Frontal cortex (tissue), 4 donors: Measurements from ENCODE around the gene ERG. TPM values are rescaled to one million over a fixed set of nuclear protein-coding genes. Genes with fewer than 3 reads are reported as not detected.
A peak's percentile ranks its signal among the peaks of the same experiment; 100 is the strongest.

Experiments
- DNase-seq, 2 donors: peaks; one replicate each; pipeline ENCODE4 v3.0.0; 2012; ENCODE audit warnings: low spot score in 2 of 2
- FAIRE-seq: peaks from 2 replicates; lab custom pipeline; 2012; peaks lifted over from hg19 to GRCh38; lab: Jason Lieb, UNC
- total RNA-seq: library from RNA; depleted of rRNA; stranded (reverse); fragments of >200 nt; gene quantifications from one replicate; pipeline ENCODE4 v1.2.3, GENCODE V29; 2014
- donor health status: control.
- donor health status: control.
- donor health status: control.

The ERG gene
- 0.82 TPM for total RNA-seq

DNA sequence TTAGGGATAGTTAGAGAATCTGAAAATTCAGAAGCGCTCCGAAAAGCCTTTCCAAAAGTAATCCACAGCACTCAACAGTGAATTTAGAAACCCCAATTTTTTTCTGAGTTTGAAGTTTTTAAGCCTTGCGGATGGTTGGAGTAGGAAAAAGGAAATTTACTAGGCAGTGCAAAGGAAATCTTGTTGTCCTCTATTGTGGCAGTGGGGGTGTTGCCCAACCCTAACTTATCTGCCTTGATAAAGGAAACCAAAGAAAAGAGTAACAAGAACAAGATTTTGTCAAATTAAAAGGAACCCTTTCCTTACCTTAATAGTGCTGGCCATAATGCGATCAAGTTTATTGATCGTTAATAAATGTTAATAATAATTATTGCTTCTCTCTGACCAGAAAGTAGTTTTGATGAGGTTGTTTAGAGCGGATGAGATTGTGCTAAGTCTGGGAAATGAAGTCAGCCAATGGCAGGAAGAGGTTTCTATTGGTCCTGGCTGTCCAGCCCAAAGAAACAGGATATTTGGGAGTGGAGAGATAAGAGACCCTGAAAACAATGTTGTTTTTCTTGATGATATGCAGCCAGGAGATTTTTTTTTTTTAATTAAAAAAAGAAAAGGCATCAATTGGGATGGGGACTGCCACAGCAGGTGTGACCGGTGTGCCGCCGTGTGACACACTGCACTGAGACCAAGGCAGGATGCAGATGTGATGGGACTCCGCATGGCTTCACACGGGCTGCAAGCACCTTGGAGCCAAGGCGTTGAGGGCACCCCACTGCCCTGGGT lies at the start of gene ERG:
ERG (minus strand) TSS at position 421 of the 777 bp plus-strand sequence; CDS start at position 324, 97 bp downstream.
- no peak for FAIRE-seq
- DNase-seq, result no peak

DNA sequence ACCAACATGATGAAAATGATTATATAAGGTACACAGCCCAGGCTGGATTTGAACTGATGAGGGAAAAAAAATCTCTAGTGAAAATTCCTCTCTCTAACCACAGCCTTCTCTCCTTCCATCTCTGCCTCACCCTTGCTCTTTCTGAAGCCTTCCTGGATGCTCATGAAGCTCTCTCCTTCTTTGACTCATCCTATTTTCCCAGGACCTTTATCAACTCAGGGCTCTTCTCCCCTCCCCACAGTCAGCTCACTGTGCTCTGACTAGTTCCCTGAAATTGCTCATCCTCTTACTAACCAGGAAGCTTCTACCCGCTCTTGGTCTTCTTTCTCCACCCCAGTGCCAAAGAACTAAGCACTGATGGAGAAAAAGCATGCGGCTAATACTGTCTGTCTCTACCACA lies 46.4 kb upstream of the ERG start:
- no peak for FAIRE-seq

DNA sequence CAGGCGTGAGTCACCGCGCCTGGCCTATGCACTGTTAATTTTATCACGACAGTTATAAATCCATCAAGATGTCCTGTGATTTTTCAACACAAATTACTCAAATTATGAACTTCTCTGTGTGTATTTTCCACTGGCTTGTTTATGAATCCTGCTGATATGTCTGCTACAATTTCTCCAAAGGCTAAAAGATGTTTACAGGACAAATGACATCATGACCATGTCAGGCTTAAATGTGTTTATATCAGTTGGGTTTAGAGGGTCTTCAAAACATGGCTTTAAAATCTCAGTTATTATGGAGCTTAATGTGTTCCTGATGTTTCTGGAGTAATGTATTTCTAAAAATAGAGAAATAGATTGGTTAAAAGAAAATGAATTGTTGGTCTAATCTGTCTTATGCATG lies 44.0 kb upstream of the ERG start:
- no peak for DNase-seq
- no peak for FAIRE-seq

More for the DNA sequence above, 46.4 kb upstream of the ERG start:
- no peak for DNase-seq

- DNase-seq (no peak), FAIRE-seq (no peak)
These were observed 40.1 kb upstream of the ERG start for GRCh38 chr21:38538353-38538752.

DNA sequence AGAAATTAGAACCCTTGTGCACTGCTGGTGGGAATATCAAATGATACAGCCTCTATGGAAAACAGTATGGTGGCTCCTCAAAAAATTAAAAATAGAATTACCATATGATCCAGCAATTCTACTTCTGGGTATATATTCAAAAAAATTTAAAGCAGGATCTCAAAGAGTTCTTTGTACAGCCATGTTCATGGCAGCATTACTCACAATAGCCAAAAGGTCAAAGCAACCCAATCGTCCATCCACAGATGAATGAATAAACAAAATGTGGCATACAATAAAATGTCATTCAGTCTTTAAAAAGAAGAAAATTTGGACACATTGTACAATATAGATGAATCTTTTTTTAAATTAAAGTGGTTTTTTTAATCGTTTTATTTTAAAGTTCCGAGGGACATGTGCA lies 36.3 kb upstream of the ERG start:
- DNase-seq (no peak), FAIRE-seq (no peak)

DNA sequence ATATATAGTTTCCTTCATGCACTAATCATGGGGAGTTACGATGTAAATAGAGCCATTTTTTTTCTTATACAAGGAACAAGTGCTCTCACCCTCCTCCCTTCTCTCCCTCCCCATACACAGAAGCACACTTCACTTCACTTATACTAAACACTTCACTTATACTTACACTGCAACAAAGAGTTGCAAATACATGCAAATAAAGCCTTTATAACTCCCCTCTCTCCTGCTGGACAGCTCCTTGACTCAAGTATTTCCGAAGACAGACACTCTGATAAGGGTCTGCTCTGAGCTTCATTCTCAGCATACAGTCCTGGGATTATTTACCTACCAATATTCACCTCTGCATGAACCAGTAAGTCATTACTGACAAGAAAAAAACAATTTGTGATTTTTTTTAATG lies 35.6 kb upstream of the ERG start:
- DNase-seq, result no peak
- FAIRE-seq, result no peak

GRCh38 chr21:38531591-38531990 lies 33.3 kb upstream of the ERG start:
- FAIRE-seq, result no peak
- no peak for DNase-seq

DNA sequence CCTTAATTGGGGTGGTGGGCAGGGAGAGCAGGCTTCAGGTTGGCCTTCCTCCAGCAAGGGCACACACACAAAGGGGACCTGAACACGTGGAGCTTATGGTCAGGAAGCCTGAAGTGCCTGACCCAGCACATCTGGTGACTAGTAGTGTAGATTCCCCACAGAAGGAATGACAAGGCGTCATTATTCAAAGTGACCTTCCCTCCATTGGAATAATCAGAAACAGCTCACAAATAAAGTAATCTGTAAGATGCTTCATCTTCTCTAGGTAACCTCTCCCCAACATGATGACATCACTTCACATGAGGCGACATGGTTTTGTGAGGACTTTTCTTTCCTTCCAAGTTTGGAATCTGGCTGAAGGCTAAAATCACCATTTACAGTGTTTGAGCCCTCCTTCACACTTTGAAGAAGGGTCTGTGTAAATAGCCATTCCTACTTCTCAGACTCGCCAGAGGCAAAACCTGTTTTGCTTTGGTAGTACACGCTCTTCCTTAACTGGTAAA lies 32.8 kb upstream of the ERG start:
- DNase-seq (no peak), FAIRE-seq (no peak)

DNA sequence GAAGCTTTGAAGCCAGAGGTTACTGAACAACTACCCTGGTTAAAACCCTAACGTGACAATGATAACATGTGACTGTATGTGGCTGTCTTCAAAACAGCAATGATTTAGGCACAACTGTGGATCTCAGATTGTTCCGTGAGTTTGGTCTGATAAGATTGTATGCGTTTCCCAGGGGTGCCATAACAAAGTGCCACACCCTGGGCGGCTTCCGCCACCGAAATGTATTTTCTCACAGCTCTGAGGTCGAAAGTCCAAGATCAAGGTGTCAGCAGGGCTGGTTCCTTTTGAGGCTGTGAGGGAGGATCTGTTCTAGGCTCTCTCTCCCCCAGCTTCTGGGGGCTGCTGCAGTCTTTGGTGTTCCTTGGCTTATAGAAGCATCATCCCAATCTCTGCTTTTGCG lies 29.5 kb upstream of the ERG start:
- no peak for FAIRE-seq
- no peak for DNase-seq

GRCh38 chr21:38525454-38525853 lies 27.2 kb upstream of the ERG start:
- DNase-seq (no peak), FAIRE-seq (no peak)

DNA sequence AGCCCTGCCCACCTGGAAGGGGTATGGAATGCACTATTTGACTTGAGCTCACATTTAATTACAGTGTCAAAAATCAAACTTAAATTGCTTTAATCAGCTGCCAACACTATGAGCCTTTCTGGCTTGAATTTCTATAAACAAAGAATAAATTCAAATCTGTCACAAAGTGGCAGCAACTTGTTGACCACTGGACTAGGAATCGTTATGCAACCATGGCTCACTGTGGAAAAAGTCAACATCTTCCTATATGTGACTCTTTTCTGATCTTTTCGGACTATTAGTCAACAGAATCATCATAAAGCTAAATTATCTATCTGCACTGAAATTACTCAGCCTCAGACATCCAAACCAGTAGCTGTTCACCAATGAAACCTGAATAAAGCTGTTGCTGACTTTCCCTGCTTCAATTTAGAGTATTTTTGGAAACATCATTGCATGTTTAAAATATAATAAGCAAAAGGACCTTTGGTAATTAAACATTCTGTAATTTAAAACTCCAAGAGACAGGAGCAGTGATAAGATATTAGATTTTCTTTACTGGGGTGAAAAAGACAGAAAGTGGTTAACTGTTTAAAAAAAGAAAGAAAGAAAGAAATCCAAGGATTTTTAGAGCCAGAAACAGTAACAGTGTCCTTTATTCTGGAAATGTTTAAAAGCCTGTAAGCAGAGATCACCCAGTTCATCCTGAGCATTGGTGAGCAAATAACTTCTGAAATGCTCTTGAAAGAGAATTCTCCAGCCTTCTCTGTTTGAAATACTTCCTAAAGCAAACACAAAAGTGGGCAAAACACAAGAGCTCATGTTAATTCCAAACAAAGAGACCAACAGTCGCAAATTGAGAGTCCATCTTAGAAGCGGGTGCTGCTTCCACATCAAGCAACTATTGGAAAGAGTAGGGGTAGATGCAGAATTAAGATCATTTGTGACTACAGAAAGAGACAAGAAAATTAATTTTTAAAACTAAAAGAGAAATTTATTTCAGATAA lies 26.2 kb upstream of the ERG start:
- FAIRE-seq (no peak), DNase-seq (no peak)

- DNase-seq (no peak), FAIRE-seq (no peak)
These were observed 22.2 kb upstream of the ERG start for GRCh38 chr21:38520511-38520910.

DNA sequence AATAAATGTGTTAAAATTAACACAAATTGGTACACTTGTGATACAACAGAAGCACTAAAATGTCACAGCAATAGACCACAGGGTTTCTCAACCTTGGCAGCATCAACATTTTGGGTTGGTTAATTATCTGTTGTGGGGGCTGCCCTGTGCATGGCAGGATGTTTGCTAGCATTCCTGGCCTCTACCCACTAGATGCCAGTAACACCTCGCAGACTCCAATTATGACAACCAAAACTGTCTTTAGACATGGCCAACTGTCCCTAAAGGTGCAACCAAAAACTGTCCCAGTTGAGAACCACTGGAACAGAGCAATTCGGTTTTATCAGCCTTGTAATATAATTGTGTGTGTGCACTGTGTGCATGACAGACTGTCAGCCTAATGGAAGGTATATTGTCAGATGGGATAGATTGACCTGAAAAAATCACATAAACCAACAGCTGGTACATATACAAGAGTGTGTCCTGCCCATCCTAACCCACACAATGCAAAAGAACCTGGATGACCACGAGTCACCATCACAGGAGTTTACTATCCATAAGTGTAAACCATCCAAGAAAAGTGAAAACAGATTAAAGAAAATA lies 13.5 kb upstream of the ERG start:
- DNase-seq (no peak), FAIRE-seq (no peak)

GRCh38 chr21:38511198-38511597 lies 12.9 kb upstream of the ERG start:
- DNase-seq (no peak), FAIRE-seq (no peak)

DNA sequence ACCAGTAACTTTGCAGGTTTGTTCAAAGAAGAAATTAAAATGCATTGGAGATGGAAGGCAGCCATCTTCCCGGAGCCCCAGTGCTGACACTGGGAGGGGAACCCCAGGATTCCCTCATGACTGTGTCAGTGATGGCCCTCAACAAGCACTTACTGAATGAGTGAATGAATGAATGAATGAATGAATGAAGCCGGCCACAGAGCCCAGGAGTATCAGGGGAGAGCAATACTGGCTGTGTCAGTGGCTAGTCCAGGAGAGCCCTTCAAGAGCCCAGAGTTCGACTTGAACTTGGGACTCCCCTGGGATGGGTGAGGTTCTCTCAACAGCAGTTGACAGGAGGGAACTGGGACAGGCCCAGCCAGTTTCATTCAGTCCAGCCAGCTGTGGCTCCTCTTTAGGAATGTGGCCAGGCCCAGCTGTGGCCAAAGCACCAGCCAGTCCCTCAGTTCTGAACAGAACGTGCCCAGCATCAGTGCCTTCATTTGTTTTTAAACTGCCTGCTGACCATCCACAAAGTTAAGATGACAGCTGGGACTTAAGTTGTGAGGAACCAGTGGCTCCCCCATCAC lies 9.2 kb upstream of the ERG start:
- no peak for FAIRE-seq
- DNase-seq, result no peak

GRCh38 chr21:38506661-38507281 lies 8.5 kb upstream of the ERG start:
- no peak for FAIRE-seq
- no peak for DNase-seq

DNA sequence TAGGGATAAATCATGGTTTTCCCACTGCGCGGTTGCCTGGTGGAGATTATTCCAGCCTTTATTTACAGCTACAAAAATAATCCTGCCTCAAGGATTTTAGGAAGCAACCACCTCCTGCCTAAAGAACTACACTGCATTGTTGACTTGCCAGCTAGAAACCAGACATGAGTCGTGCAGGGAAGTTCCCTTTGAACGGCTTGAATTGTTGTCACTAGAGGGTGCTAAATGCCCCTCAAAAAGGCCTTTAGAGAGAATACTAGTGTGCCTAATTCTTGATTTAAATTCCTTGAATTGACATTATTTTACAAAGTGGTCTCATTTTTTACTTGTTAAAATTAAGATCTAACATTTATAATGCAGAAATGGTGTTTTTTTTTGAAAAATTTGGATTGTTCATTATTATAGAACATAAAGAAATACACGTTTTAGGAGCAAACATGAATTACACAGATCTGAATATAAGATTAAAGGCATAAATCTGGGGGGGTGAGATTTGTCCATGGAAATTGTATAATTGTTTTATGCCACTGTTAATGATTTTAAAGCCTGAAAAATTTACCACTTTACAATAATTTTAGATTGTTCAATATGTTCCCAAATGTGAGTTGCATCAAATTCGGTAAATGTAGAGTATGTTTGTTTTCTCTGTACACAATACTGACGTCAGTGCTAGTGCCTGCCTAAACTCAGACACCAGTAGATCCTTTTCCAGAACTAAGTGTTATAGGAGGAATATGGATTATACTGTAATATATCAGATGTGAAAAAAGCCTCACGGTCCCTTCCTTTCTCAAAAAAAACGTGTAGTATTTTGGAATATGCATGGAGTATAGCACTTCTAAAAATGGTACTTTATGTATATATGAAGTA lies 7.6 kb upstream of the ERG start:
- FAIRE-seq (peak; percentile 80), DNase-seq (peak in 1 of 2 donors; percentile 36)

DNA sequence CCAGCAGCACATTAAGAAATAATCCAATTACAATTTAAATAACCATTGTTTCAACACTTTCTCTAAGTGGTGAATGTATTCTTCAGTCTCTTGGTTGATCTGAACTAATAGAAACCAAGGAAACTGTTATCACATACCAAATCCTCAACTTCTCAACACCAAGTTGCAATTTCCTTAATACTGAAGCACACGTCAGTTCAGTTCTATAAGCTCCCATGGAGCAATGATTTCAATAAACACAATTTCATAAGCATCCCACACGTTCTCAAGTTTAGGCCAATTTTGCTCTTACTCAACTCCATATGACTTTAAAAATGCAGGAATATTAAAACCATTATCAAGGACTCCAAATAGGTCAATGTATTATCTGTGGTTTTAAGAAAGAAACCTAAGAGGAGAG lies 5.8 kb upstream of the ERG start:
- no peak for FAIRE-seq
- DNase-seq, result no peak

DNA sequence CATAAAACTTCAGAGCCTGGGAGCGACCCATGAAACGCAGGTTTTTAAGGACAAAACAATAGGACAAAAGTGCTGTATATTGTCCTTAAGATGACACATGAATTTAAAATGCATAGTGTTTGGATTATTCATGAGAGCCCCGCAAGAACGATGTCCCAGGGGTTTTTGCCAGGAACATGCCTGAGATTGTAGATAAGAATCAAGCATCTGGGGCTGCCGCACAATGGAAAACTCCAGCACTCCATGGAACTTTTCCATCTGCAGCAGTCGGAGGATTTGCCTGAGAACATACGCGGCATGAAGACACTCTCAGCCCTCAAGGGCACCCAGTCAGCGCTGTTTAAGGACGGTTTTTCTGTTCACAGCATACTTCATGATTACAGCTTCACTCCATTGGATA lies 5.3 kb upstream of the ERG start:
- no peak for FAIRE-seq
- no peak for DNase-seq
